HK-2 (cell line): ENCODE results near the gene FGR.

Experiments
- DNase-seq: peaks from one replicate; pipeline ENCODE4 v3.0.0-alpha.2; 2018; ENCODE audit not compliant: unreplicated experiment

The FGR gene

DNA sequence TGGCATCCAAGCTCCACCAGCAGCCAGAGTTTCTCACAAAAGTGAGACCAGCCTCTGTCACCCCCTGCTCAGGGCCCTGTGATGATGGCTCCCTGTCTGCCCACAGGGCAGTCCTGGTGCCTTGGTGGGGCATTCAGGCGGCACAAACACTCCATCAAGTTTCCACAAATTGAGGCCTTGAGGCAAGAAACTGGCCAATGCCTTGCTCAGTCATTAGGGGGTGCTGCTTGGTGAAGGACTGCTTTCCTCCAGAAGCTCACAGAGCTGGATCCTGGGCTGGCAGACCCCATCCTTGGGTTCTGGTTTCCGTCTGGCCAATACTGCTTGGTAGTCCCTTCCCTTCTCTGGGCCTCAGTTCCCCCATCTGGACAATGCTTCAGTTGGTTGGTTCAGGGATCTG, 18.5 kb downstream of the FGR start:
- DNase-seq, result no peak

DNA sequence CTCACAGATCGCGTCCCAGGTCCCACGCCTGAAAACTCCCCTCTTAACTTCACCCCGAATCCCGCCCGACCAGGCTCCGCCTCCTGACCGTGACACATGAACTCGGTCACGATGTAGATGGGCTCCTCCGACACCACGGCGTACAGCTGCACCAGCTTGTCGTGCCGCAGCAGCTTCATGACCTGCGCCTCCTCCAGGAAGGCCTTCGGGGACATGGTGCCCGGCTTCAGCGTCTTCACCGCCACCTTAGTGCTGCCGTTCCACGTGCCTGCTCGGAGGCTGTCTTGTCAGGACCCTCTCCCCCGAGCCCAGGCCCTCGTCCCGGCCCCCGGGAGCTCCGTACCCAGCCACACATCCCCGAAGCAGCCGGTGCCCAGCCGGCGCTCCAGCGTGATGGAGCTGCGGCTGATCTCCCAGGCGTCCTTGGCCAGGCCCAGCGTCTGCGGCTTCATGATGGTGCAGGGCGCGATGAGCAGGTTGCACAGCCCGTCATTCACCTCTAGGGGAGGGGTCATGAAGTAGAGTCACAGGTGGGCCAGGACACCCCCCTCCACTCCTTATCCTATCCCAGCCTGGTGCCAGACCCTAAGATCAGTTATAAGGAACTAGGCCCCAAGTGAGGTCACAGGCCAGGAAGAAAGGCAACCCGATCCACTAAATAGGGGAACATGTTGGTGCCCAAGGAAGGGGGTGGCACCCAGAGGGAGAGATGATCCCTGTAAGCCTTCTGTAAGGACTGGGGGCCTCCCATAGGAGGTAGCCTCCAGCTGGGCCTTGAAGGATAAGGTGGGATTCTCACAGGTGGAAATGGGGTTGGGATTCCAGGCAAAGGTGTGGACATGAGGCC, 19.4 kb downstream of the FGR start:
- DNase-seq, result no peak

DNA sequence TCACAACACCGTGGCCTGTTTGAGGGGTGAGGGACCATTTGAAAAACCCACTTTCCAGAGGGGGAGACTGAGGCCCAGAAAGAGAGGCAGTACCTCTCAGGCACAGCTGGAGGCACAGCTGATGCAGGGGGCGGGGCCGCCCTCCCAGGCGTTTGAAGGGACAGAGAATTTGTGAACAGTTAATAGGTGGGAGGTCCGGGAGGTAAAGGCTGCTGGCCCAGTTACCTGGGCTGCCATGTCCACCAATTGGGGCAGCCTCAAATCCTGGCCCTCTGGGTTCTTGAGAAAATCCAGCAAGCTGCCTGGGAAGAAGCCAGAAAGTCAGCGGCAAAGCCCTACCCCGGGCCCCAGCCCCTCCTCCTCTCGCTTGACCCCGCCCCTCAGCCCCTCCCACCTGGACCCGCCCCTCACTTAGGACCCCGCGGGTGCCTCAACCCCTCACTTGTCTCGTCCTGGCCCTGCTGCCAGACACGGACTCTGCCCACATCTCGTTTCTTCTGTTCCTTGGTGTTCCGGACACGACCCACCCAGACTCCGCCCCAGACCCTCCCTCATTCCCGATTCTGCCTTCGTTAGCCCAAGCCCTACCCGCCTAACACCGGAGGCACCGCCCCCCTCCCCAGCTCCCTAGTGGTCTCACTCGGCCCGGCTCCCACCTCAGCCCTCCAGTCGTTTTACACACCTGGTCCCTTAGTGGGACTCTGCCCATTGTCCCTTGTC, 20.2 kb downstream of the FGR start:
- no peak for DNase-seq

DNA sequence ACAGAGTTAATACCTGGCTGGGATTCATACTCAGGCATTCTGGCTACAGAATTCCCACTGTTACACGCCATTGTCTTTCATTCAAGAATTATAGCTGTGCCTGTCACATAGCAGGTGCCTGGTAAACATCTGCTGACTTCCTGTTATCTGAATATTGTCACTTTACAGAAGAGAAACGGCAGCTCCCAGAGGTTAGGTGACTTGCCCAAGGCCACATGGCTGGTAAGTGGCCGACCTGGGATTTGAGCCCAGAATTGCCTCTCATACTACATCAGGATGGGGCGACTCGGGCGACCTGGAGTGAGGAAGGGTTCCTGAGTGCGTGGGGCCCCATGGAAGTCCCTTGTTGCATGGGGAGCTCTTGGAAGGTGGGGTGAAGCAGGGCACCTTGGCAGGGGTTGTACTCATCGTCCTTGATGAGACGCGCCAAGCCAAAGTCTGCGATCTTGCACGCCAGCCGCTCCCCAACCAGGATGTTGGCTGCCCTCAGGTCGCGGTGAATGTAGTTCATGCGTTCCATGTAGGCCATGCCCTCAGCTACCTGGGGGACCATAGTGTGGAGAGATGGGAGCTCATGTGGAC, 20.9 kb downstream of the FGR start:
- DNase-seq, result no peak

DNA sequence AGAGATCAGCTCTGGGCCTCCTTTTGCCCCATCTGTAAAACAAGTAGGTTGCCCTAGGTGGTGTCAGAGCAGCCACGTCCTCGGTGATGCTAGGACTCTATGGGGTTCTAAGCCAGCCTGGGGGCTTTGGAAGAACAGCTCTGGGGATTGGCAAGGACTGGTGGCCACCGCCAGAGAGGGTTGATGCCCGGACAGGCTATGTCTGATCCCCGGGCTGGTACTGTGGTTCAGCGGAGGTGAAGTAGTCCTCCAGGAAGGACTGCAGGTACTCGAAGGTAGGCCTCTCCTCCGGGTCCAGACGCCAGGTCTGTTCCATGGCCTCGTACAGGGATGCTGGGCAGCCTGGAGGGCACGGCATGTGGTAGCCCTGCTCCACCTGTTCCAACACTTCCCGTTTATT, 22.3 kb downstream of the FGR start:
- no peak for DNase-seq

DNA sequence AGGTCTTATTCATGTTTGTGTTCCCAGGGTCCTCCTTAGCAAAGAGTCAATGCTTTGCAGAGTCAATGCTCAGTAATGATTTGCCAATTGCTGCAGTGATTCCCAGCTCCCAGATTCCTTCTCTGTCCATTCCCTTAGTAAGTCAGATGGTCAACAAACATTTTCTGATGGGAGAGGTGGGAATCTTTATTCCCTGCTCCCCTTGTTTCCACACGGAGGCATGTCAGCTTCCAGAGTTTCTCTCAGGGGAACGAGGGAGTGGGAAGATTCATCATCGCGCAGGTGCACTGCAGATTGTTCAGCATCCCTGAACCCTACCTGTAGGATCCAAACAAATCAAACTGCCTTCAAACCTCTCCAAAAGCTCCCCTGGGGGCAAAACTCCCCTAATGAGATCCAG, 23.5 kb downstream of the FGR start:
- no peak for DNase-seq

DNA sequence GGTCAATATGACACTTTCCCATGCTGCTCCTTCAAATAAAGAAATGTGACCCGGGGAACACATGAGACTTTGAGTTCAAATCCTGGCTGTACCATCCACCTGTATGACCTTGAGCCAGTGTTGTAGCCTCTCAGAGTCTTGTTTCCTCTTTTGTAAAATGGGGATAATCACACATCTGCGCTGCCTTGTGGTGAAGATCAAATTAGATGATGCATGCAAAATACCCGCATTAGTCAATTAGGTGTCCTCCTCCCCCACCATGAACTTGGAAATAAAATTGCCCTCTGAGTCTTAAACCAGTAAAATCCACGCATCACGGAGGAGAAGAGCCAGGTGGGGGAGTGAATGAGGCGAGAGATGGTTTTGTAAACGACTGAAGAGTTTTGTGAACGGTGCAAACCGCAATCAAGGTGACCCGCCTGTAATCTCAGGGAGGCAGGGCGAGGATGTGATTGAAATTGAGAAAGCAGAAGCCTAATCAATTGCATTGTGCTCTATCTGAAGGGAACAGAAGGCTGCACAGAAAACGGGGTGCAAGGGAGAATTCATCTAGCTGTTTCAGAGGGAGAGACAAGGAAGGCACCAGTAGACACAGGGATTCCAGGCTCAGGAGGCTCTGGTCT, 25.3 kb downstream of the FGR start:
- DNase-seq, result no peak

DNA sequence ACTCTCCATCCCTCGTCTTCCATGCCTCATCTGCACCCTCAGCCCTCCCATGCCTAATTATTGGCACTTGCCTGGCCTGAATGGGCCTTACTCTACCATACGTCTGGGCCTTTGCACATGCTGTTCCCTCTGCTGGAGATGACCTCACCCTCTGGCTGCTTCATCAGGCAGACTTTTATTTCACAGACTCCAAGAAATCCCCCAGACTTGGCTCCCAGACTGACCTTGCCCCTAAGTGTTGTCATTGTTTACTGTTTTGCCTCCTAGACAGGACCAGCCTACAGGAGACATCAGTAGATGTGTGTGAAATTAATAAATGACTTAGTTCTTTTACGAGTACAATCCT, 25.8 kb downstream of the FGR start:
- no peak for DNase-seq

DNA sequence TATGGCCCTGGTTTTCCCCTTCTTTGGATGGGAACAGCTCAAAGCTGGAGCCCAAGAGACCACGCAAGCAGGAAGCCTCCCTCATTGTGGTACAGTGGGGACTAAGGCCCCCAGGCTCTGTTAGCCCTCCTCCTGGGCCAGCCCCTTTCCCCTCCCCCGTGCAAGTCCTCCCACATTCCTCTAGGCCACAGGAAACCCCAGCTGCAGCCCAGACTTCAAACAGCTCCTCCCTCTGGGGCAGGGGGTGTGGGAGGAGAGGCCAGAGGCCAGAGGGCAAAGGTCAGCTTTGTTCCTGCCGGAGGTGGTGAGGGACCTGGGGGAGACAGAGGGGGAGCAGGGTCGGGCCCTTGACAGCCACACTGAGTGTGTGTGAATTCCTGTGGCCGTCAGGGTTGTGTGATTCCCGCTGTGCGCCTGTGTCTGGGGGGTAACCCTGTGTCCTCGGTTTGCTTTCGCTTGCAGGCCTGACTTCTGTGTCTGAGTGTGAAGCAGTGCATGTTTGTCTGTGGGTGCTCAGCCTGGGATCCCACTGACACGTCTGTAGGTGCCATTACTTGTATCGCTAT, 27.7 kb downstream of the FGR start:
- DNase-seq, result no peak

DNA sequence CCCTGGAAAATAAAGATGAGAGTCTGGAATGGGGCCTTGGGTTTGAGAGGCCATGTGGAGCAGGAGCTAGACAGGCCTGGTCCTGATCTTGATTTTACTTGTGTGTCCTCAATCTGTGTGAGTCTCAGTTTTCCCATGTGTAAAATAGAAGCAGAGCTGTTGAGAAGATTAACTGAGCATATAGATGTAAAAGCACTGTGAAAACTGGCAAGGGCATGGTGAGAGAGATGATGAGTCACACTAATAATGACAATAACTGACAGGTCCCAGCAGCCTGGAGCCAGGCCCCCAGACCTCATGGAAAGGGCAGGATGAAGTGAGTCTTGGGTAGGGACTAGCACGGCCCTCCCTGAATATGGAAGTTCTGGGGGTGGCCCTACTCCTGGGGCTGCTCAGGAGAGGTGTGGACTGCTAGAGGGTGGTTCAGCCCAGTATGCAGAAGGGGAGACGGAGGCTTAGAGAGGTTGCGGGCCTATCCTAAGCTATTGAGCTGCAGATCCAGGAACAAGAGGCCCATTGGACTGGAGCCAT, 28.2 kb downstream of the FGR start:
- peak; percentile 54 for DNase-seq

DNA sequence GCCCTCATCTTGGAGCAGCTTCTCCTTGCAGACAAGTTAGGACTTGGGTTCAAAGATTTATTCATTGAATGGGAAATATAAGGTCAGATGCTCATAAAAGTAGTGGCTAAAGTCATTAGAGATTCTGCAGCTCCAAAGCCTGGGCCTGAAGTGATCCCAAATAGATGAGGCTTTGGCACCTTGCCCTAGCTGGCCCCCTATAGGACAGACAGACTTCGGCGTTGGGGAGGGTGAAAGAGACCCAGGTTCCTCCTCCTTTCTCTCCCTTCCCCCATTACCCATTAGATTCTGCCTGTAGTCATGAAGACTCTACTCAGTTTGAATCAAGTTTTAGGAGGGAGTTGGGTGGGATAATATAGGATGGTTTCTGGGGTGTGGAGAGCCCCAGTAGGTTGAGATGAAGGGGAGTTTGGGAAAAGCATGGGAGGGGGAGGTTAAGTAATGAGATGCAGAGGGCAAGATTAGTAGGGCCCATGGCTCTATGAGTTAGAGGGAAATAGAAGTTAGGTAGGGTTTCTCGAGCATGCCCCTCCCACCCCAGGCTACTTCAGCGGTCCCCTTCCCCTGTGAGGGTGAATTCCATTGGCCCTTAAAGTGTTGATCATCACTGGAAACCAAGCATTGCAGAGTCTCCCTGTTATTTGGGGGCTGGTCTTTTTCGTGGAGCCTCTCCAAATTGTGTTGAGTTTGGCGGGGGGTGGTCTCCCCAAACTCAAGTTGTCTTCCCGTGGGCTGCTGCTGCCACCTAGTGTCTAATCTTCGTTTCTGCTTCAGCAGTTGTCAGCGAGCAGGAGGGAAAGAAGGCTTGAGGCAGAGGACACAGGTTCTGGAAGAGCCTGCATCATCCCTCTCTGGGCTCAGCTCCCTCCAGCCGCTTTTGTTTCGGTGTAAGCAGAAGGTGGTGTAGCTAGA, 28.9 kb downstream of the FGR start:
- DNase-seq, result peak; percentile 42

DNA sequence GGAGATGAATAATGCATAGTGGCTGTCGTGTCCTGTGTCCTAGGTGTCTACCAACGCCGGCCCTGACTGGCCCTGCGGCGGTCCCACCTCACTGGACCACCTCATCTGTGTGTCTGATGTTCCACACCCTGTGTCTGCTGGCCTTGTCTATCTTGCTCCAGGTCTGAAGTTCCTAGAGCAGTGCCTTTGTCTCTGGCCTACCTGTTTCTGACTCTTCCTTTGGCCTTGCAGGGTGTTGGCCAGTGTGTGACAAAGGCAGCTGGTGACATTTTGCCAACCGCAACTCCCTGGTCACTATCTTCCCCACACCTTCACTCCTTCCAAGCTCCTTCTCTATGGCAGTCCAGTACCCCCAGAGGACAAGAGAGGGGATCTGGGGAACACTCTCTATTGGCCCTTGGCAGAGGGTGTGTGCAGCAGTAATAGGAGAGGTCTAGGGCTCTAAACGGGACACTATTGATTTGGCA, 29.7 kb downstream of the FGR start:
- no peak for DNase-seq

DNA sequence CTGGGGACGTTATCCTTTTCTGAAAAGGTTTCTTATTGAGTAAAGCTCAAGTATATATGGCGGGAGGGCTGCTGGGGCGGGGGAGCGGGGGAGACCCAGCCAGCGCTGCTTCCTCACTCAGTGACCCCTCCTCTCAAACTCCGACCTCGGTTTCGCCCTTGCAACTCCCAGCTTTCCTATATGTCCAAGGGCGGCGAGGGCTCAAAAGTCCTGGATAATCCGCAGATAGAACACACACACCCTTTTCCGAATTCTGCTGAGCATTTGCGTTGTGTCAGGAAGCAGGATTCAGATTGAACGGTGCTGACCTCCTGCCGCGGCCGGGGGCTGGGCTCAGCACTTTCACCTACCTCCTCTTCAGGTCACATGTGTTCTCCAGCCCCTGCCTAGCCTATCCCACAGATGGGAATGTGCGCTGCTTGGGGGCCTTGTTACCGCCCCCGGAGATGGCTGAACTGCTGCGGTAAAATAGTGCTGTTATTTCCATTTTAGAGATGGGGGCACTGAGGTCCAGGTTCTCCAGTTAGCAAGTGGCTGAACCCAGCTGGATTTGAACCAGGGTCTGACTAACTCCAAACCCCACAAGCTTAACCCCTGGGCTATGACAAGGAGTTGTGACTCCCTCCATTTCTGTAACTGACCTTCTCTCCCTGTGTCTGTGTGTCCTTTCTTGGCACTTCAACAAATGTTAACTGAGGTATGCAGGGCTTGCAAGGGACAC, 30.2 kb downstream of the FGR start:
- DNase-seq, result no peak

DNA sequence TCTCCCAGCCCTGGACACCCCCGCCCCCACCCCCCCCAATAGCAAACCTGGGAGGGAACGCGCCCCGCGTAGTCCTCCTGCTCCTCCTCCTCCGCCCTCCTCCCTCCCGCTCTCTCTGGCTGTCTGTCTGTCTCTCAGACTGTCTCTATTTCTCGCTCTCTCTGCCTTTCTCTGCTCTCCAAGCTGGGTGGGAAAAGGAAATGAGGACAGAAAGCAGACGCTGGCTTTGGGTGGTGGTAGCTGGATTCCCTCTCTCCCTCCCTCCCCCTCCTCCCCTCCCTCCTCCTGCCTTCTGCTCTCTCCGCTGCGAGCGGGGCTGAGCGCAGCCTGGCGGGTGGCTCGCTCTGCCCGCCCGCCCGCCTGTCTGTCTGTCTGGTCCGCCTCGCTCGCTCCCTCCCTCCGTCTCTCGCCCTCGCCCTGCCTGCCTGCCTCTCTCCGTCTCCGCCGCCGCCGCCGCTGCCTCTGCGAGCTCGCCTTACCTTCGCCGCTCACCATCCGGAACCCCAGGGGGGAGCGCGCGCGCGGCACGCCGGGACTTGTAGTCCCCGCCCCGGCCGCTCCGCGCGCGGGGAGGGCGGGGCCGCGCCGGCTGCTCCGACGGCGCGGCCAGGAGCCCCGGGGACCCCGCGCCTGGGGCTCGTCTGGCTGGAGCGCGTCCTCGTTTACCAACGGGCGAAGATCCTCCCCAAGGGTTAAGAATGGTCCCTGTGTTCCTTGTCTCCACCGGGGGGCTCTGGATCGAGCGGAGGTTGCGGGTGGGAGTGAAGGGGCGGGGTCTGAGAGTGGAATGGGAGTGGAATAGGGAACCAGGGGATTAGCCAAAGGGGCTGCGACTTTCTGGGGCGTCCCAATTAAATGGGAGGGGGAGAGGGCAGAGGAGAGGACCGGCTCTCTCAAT, 31.1 kb downstream of the FGR start, which contains the start of gene AHDC1:
AHDC1 (minus strand) TSS at position 464 of the 898 bp plus-strand sequence. CDS start 52,029 bp downstream, outside the sequence.
- DNase-seq, result peak; percentile 90

DNA sequence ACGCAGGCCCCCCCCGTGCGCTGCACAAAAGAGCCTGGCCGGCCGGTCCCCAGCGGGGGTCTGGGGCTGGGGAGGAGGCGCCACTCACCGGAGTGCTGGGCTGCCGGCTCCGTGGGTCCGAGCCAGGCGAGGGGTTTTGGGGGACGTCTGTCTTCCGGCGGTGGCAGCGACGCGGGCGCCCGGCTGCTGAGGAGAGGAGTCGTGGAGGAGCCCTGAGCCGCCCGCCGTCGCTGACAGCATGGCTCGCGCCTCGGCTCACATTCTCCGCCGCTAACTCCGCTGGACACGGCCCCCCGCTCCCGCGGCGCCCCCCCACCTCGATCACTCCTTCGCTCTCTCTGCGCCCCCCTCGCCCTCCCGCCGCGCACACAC, 31.7 kb downstream of the FGR start:
- no peak for DNase-seq

DNA sequence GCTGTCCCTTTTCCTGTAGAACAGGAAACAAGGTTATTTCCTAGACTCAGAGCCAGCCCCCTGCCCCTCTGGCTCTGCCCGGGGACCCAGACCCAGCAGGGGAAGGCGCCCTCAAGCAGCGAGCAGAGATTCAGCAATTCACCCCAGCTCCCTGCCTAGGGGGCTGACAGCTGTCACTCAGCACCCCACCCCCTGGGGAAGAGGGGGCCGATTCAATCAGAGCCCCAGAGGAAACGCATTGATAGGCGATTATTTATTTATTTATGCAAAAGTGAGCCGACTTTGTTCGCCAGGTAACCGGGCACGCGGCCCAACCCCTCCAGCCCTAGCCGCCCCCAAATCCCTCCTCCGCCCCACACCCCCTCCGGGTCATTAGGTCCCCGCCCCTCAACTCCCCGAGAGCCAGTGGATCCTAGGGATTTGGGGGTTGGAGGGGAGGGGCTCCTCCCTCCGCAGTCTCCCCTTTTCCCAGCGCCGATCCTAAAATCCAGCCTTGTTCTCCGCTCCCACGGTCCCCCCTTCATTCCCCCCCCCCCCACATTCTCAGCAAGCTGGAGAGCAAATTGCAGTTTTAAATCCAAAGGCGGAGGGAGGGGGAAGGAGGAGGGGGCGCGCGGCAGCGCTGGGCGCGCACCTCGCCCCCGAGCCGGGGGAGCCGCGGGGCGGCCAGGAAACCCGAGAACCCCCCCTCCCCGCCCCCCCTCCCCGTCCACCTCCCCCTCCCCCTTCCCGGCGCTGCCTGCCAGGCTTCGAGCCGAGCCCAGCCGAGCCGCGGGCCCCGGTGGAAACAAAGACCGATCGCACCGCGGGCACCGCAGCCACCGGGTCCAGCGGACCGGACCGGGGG, 32.3 kb downstream of the FGR start:
- DNase-seq, result peak; percentile 39

DNA sequence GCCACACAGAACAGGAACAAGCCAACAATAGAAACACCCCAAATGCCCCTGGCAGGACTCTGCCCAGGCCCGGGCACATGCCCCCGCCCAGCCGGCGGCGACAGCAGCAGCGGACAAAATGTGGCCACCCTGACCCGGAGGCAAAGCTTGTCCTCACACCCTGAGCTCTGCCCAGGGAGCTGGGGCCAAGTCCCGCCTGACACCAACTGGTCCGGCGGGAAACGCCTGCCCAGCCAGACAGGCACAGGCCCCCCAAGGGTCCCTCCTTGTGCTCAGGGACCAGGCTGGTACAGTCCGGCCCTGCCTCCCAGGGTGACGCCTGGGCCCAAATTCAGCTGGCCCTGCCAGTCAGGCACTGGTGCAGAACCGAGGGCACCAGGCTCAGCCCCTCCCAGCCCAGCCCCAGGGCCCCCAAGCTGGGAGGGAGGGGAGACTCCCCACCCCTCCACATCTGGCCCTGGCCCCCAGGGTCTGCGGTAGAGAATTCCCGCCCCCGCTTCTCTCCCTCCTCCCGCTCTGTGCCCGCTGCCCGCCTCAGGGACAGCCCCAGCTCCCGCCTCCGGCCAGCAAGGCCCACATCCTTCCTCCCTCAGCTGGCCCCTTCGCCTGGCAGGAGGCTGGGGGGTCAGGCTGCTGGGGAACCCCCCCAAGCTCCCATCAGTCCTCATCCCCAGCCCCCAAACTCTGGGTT, 33.1 kb downstream of the FGR start:
- peak; percentile 41 for DNase-seq
